CD14-positive monocyte (primary cell): Measurements from ENCODE around the gene NEFH. TPM values are rescaled to one million over a fixed set of nuclear protein-coding genes. Genes with fewer than 3 reads are reported as not detected.

Experiments used
- DNase-seq, 3 donors: peaks; one replicate each; pipeline ENCODE4 v3.0.0-alpha.2; 2011 to 2022
- H2AFZ ChIP-seq: 2 replicates; pipeline ENCODE4 v1.6.0; 2012; ENCODE audit warnings: mild to moderate bottlenecking, low read depth, low read length, inconsistent platforms; ENCODE audit not compliant: insufficient read depth, poor library complexity, severe bottlenecking
- H3K27ac ChIP-seq, 2 donors: 1 replicate in 1 of 2; 2 replicates in 1 of 2; pipeline ENCODE4 v1.5.1; 2012 to 2013; ENCODE audit warnings: low read length in 2 of 2, control low read depth in 1 of 2, inconsistent platforms in 1 of 2, low read depth in 1 of 2, mild to moderate bottlenecking in 1 of 2
- H3K27me3 ChIP-seq, 2 donors: one replicate each; pipeline versions ENCODE4 v1.6.0 to v1.6.1; 2011 to 2013; ENCODE audit warnings: low read length in 2 of 2; ENCODE audit not compliant: control insufficient read depth in 2 of 2, insufficient read depth in 2 of 2
- H3K36me3 ChIP-seq, 2 donors: replicated peaks in 1 of 2; 1 replicate in 1 of 2; 2 replicates in 1 of 2; pipeline versions ENCODE4 v1.5.1 to v1.6.1; 2012 to 2013; ENCODE audit warnings: low read length in 2 of 2, control low read depth in 1 of 2, inconsistent platforms in 1 of 2, mild to moderate bottlenecking in 1 of 2; ENCODE audit not compliant: insufficient read depth in 2 of 2, control insufficient read depth in 1 of 2
- H3K4me1 ChIP-seq, 2 donors: 1 replicate in 1 of 2; 2 replicates in 1 of 2; pipeline versions ENCODE4 v1.5.1 to v1.6.1; 2012 to 2013; ENCODE audit warnings: low read length in 2 of 2, control low read depth in 1 of 2, inconsistent platforms in 1 of 2, mild to moderate bottlenecking in 1 of 2, moderate library complexity in 1 of 2; ENCODE audit not compliant: insufficient read depth in 2 of 2, control insufficient read depth in 1 of 2
- H3K4me2 ChIP-seq: replicated peaks from 2 replicates; pipeline ENCODE3; 2012; ENCODE audit warnings: low read length, moderate library complexity, mild to moderate bottlenecking; ENCODE audit not compliant: poor library complexity, severe bottlenecking; ENCODE audit errors: extremely low read depth
- H3K4me3 ChIP-seq, 3 experiments: fragments of 200-600 bp in 1 of 3; sonication (generic) in 1 of 3; replicated peaks in 1 of 3; 1 replicate in 2 of 3; 2 replicates in 1 of 3; pipeline ENCODE4 v1.5.1; 2011 to 2013; ENCODE audit warnings: low read length in 3 of 3, mild to moderate bottlenecking in 3 of 3, control low read depth in 2 of 3, low read depth in 2 of 3, inconsistent platforms in 1 of 3, moderate library complexity in 1 of 3
- H3K79me2 ChIP-seq: 2 replicates; pipeline ENCODE4 v1.6.0; 2012; ENCODE audit warnings: mild to moderate bottlenecking, control low read depth, inconsistent platforms, low read length, moderate library complexity; ENCODE audit not compliant: insufficient read depth
- H3K9ac ChIP-seq: 2 replicates; pipeline ENCODE4 v1.6.0; 2017; ENCODE audit warnings: low read length, mild to moderate bottlenecking; ENCODE audit not compliant: insufficient read depth, poor library complexity, severe bottlenecking
- H3K9me3 ChIP-seq, 2 donors: replicated peaks in 1 of 2; 1 replicate in 1 of 2; 2 replicates in 1 of 2; pipeline versions ENCODE4 v1.5.1 to v1.6.1; 2012 to 2013; ENCODE audit warnings: low read length in 2 of 2, control low read depth in 1 of 2; ENCODE audit not compliant: control insufficient read depth in 1 of 2, insufficient read depth in 1 of 2
- H4K20me1 ChIP-seq: 2 replicates; pipeline ENCODE4 v1.6.0; 2012; ENCODE audit warnings: mild to moderate bottlenecking, low read length, control low read depth, moderate library complexity; ENCODE audit not compliant: insufficient read depth
- H3K27ac Mint-ChIP-seq, 7 donors: one replicate each; pipeline ENCODE4 v1.8.0; 2020; ENCODE audit warnings: mild to moderate bottlenecking in 7 of 7, mixed read lengths in 7 of 7, moderate library complexity in 6 of 7, inconsistent platforms in 2 of 7
- H3K27me3 Mint-ChIP-seq, 3 donors: one replicate each; pipeline ENCODE4 v1.8.0; 2021 to 2022; ENCODE audit warnings: low read depth in 3 of 3, mild to moderate bottlenecking in 3 of 3, mixed read lengths in 3 of 3, moderate library complexity in 3 of 3, inconsistent platforms in 1 of 3
- H3K36me3 Mint-ChIP-seq, 2 donors: one replicate each; pipeline ENCODE4 v1.8.0; 2020; ENCODE audit warnings: mixed read lengths in 2 of 2, inconsistent platforms in 1 of 2, mild to moderate bottlenecking in 1 of 2
- H3K4me1 Mint-ChIP-seq: one replicate; pipeline ENCODE4 v1.8.0; 2020; ENCODE audit warnings: mild to moderate bottlenecking, mixed read lengths
- H3K4me3 Mint-ChIP-seq, 2 donors: one replicate each; pipeline ENCODE4 v1.8.0; 2020; ENCODE audit warnings: mild to moderate bottlenecking in 2 of 2, mixed read lengths in 2 of 2, moderate library complexity in 1 of 2
- H3K9me3 Mint-ChIP-seq, 7 donors: one replicate each; pipeline ENCODE4 v1.8.0; 2020 to 2022; ENCODE audit warnings: mixed read lengths in 7 of 7, mild to moderate bottlenecking in 6 of 7, moderate library complexity in 6 of 7, inconsistent platforms in 2 of 7
- CTCF ChIP-seq: fragments of 200-600 bp; IDR thresholded peaks from one replicate; pipeline ENCODE4 v1.8.0; 2022; ENCODE audit warnings: antibody characterized with exemption, mild to moderate bottlenecking
- WGBS: methylation state at CpG from one replicate; pipeline ENCODE4 v1.1.5; 2013; ENCODE audit warnings: missing lambda C conversion rate; ENCODE audit not compliant: insufficient coverage; 5-methylcytosine and 5-hydroxymethylcytosine counted together
- intact Hi-C, 2 donors: fragments of 100-400 bp; cut with micrococcal nuclease; formaldehyde crosslinking; loops; one replicate each; pipeline versions ENCODE4 v1.15.0 to v1.15.1; 2023
- polyA plus RNA-seq, 3 donors: library from polyadenylated mRNA; depleted of rRNA in 1 of 3; unstranded in 2 of 3; stranded (reverse) in 1 of 3; fragments of 300-500 nt in 2 of 3; fragments of >200 nt in 1 of 3; fragmentation: Illumina TruSeq in 2 of 3; gene quantifications; 1 replicate in 2 of 3; 2 replicates in 1 of 3; pipeline ENCODE4 v1.2.3, GENCODE V29; 2012 to 2021

The NEFH gene
- polyA plus RNA-seq, 3 donors, result 0.20 to 1.2 (median 0.74) TPM

- peaks cover 2 to 6% of the 10 kb centered on the region in 2 donors for H3K36me3 Mint-ChIP-seq
- Histone ChIP-seq H3K9ac (no peak overlapping the region), H3K27me3 (peaks cover 15 to 39% of the 10 kb centered on the region in 2 donors), H2AFZ (no peak overlapping the region), H3K27ac (no peak overlapping the region), H3K79me2 (no peaks in the 10 kb centered on the region), H3K4me1 (peaks cover 22 to 46% of the 10 kb centered on the region in 2 donors), H3K4me2 (no peak overlapping the region), H3K9me3 (peaks cover 0 to 17% of the 10 kb centered on the region in 2 donors), H3K36me3 (no peaks in the 10 kb centered on the region), H4K20me1 (peaks cover 21% of the 10 kb centered on the region), H3K4me3 (no peak overlapping the region)
- no peak overlapping the region for H3K27ac Mint-ChIP-seq
- no peak for TF ChIP-seq CTCF
- intact Hi-C loops, result no loop called here
- H3K4me1 Mint-ChIP-seq, result peaks cover 34% of the 10 kb centered on the region
- 13% methylated on average over 13 of the region's 21 CpGs for WGBS
- H3K4me3 Mint-ChIP-seq, result peak overlapping the region in 1 of 2 donors; percentile 88
- peaks cover 0 to 16% (median 6%) of the 10 kb centered on the region in 7 donors for H3K9me3 Mint-ChIP-seq
- H3K27me3 Mint-ChIP-seq, result peaks cover 41 to 62% (median 45%) of the 10 kb centered on the region in 3 donors
- DNase-seq, result no peak
These were observed 1.4 kb upstream of the NEFH start for GRCh38 chr22:29478326-29479276.

- intact Hi-C loops, result no loop called here
- peak overlapping the region; percentile 59 for H2AFZ ChIP-seq
- H3K4me1 ChIP-seq, result peaks cover 22 to 46% of the 10 kb centered on the region in 2 donors
- Mint-ChIP-seq H3K36me3 (peaks cover 2 to 6% of the 10 kb centered on the region in 2 donors), H3K4me3 (peak overlapping the region in 1 of 2 donors; percentile 63), H3K4me1 (peaks cover 34% of the 10 kb centered on the region), H3K27ac (no peak overlapping the region), H3K27me3 (peaks cover 39 to 62% (median 45%) of the 10 kb centered on the region in 3 donors), H3K9me3 (peaks cover 0 to 16% (median 6%) of the 10 kb centered on the region in 7 donors)
- no peak overlapping the region for H3K9ac ChIP-seq
- no peak for DNase-seq
- no peaks in the 10 kb centered on the region for H3K79me2 ChIP-seq
- H3K4me2 ChIP-seq, result peak overlapping the region; percentile 69
- no peak overlapping the region for H3K27ac ChIP-seq
- H3K36me3 ChIP-seq, result no peaks in the 10 kb centered on the region
- peaks cover 15 to 39% of the 10 kb centered on the region in 2 donors for H3K27me3 ChIP-seq
- TF ChIP-seq CTCF, result no peak
- H4K20me1 ChIP-seq, result peaks cover 21% of the 10 kb centered on the region
- peaks cover 0 to 17% of the 10 kb centered on the region in 2 donors for H3K9me3 ChIP-seq
- WGBS, result 5% methylated on average over 39 of the region's 39 CpGs
- H3K4me3 ChIP-seq, result peak overlapping the region in 1 of 3 experiments; percentile 61
These were observed 169 bp downstream of the NEFH start for GRCh38 chr22:29480262-29480511.
